Activated T-cell treated with anti-CD3 and anti-CD28 coated beads for 48 hours (primary cell): Measurements from ENCODE around the gene PDE8B.
"Not testable (repeated sequence)": the region's sequence is repeated elsewhere in the genome, so short reads cannot be mapped to it uniquely, and the experiment has no call there.

Experiments
- DNase-seq: peaks from one replicate; pipeline ENCODE4 v3.0.0-alpha.2; 2020; ENCODE audit warnings: low read depth

The PDE8B gene

GRCh38 chr5:77449277-77449676, 238.8 kb downstream of the PDE8B start:
- no peak for DNase-seq

- no peak for DNase-seq
Observed at GRCh38 chr5:77449981-77450380, 239.5 kb downstream of the PDE8B start.

DNA sequence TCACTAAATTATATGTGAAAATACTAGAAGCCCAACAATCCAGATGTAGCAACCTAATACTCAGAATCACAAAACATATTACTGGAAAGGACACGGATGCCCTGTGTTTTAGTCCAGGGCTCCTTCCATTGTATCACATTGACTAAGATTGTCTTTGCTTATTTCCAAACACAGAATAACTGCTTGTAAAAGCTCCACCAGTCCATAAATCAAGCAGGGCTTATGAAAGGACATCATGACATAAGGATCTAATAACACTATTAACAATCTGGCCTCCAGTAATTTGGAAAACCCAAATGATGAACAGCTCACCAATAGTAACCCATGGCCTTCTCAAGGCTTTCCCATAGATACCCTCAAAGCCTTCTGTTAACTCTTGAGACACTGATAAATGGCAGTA, 241.9 kb downstream of the PDE8B start:
- DNase-seq = no peak

DNA sequence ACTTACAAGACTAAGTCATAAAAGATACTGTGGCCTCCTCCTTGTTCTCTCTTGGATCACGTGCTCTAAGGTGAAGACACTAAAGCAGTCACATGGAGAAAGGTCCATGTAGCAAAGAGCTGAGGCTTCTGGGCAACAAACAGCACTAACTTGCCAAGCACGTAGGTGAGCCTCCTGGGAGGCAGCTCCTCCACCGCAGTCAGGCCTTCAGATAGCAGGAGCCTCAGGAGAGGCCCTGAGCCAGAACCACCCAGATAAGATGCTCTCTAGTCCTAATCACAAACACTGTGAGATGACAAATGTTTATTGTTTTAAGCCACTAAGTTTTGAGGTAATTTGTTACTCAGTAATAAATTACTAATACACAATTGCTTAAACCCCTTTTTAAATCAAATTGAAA, 243.6 kb downstream of the PDE8B start:
- DNase-seq = no peak

GRCh38 chr5:77461287-77461686, 250.8 kb downstream of the PDE8B start:
- DNase-seq = no peak

- no peak for DNase-seq
Observed at GRCh38 chr5:77463905-77464304, 253.4 kb downstream of the PDE8B start.

DNA sequence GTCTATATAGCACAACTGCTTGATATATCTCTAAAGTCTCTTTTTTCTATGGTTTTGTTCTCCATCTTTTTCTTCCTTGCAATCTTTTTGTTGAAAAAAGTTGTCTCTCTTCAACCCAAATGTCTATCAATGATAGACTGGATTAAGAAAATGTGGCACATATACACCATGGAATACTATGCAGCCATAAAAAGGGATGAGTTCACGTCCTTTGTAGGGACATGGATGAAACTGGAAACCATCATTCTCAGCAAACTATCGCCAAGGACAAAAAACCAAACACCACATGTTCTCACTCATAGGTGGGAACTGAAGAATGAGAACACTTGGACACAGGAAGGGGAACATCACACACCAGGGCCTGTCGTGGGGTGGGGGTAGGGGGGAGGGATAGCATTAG, 258.4 kb downstream of the PDE8B start:
- not testable (repeated sequence) for DNase-seq

DNA sequence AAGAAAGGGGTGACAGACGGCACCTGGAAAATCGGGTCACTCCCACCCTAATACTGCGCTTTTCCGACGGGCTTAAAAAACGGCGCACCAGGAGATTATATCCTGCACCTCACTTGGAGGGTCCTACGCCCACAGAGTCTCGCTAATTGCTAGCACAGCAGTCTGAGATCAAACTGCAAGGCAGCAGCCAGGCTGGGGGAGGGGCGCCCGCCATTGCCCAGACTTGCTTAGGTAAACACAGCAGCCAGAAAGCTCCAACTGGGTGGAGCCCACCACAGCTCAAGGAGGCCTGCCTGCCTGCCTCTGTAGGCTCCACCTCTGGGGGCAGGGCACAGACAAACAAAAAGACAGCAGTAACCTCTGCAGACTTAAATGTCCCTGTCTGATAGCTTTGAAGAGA, 264.6 kb downstream of the PDE8B start:
- not testable (repeated sequence) for DNase-seq
